CD4-positive, alpha-beta memory T cell (primary cell): ENCODE data around the gene KDM4E. TPM values are rescaled to one million over a fixed set of nuclear protein-coding genes. Genes with fewer than 3 reads are reported as not detected.
"Not testable (repeated sequence)": the region's sequence is repeated elsewhere in the genome, so short reads cannot be mapped to it uniquely, and the experiment has no call there.

ENCODE experiments used
- CTCF ChIA-PET: fragments of 350-600 bp; sonication (Branson Sonifier 250); formaldehyde crosslinking; loops from one replicate; lab custom pipeline; 2021; ENCODE audit warnings: inconsistent platforms; ENCODE audit not compliant: partially characterized antibody; lab: Charles Lee
- POLR2A ChIA-PET: fragments of 350-600 bp; sonication (Branson Sonifier 250); formaldehyde crosslinking; loops from one replicate; lab custom pipeline; 2021; ENCODE audit not compliant: partially characterized antibody; lab: Charles Lee
- DNase-seq, 5 donors: peaks; one replicate each; pipeline versions ENCODE4 v3.0.0 to v3.0.0-alpha.2; 2020 to 2022; ENCODE audit warnings: mixed read lengths in 1 of 5
- H3K27ac ChIP-seq: one replicate; pipeline ENCODE4 v1.7.0; 2013; ENCODE audit warnings: low read depth, low read length
- H3K27me3 ChIP-seq: 2 replicates; pipeline ENCODE4 v1.7.0; 2013; ENCODE audit warnings: mild to moderate bottlenecking, low read length, moderate library complexity; ENCODE audit not compliant: insufficient read depth
- H3K36me3 ChIP-seq: 2 replicates; pipeline ENCODE4 v1.7.0; 2013; ENCODE audit warnings: mild to moderate bottlenecking, low read length, moderate library complexity; ENCODE audit not compliant: insufficient read depth
- H3K4me1 ChIP-seq: 2 replicates; pipeline ENCODE4 v1.7.0; 2013; ENCODE audit warnings: mild to moderate bottlenecking, low read length, moderate library complexity; ENCODE audit not compliant: insufficient read depth
- H3K4me3 ChIP-seq, 2 donors: one replicate each; pipeline ENCODE4 v1.7.0; 2013; ENCODE audit warnings: low read length in 2 of 2, mild to moderate bottlenecking in 1 of 2
- H3K9me3 ChIP-seq, 2 donors: one replicate each; pipeline ENCODE4 v1.7.0; 2013; ENCODE audit warnings: low read length in 2 of 2, control low read depth in 1 of 2; ENCODE audit not compliant: control insufficient read depth in 1 of 2
- H3K27ac Mint-ChIP-seq, 7 donors: one replicate each; pipeline ENCODE4 v1.8.0; 2020 to 2021; ENCODE audit warnings: mixed read lengths in 7 of 7, mild to moderate bottlenecking in 6 of 7, inconsistent platforms in 3 of 7, moderate library complexity in 3 of 7
- H3K27me3 Mint-ChIP-seq, 2 donors: one replicate each; pipeline ENCODE4 v1.8.0; 2020 to 2021; ENCODE audit warnings: mixed read lengths in 2 of 2
- H3K36me3 Mint-ChIP-seq, 2 donors: one replicate each; pipeline ENCODE4 v1.8.0; 2020 to 2021; ENCODE audit warnings: mixed read lengths in 2 of 2, inconsistent platforms in 1 of 2, mild to moderate bottlenecking in 1 of 2
- H3K4me1 Mint-ChIP-seq, 4 donors: one replicate each; pipeline ENCODE4 v1.8.0; 2020 to 2021; ENCODE audit warnings: mixed read lengths in 4 of 4, mild to moderate bottlenecking in 1 of 4
- H3K4me3 Mint-ChIP-seq, 8 donors: one replicate each; pipeline ENCODE4 v1.8.0; 2020 to 2021; ENCODE audit warnings: mixed read lengths in 8 of 8, mild to moderate bottlenecking in 7 of 8, moderate library complexity in 6 of 8, inconsistent platforms in 3 of 8
- H3K9me3 Mint-ChIP-seq, 8 donors: one replicate each; pipeline ENCODE4 v1.8.0; 2020 to 2021; ENCODE audit warnings: mixed read lengths in 8 of 8, mild to moderate bottlenecking in 5 of 8, inconsistent platforms in 3 of 8, moderate library complexity in 1 of 8
- intact Hi-C: fragments of 100-400 bp; cut with micrococcal nuclease; formaldehyde crosslinking; loops from one replicate; pipeline ENCODE4 v1.15.1; 2023
- polyA plus RNA-seq, 2 donors: library from polyadenylated mRNA; unstranded; fragments of 300-500 nt; fragmentation: Illumina TruSeq; gene quantifications; one replicate each; pipeline ENCODE4 v1.2.3, GENCODE V29; 2021
- total RNA-seq, 2 experiments: library from RNA; stranded (reverse); gene quantifications; one replicate each; pipeline ENCODE4 v1.2.3, GENCODE V29; 2021

The KDM4E gene
- total and polyA plus RNA-seq, 4 experiments from 2014 or later, result not detected

- Histone ChIP-seq H3K9me3 (no peaks in the 10 kb centered on the region), H3K4me3 (no peak overlapping the region), H3K36me3 (no peaks in the 10 kb centered on the region), H3K27ac (no peak overlapping the region), H3K27me3 (no peaks in the 10 kb centered on the region), H3K4me1 (no peaks in the 10 kb centered on the region)
- POLR2A ChIA-PET, result no interaction called here
- CTCF ChIA-PET, result interaction anchor here (1.1 kb wide), 1 partner anchor 63 kb away, joined by 4 read pairs; the partner anchor contains the start of gene SRSF8
- no peaks in the 10 kb centered on the region for H3K36me3 Mint-ChIP-seq
- intact Hi-C loops, result no loop called here
- H3K27me3 Mint-ChIP-seq, result peaks cover 5% of the 10 kb centered on the region in 2 donors
- peaks cover 0 to 2% (median 0%) of the 10 kb centered on the region in 8 donors for H3K9me3 Mint-ChIP-seq
- H3K4me3 Mint-ChIP-seq, result no peak overlapping the region
- H3K4me1 Mint-ChIP-seq, result no peaks in the 10 kb centered on the region
- H3K27ac Mint-ChIP-seq, result no peak overlapping the region
- no peak for DNase-seq
Measured at GRCh38 chr11:95003716-95004115, 21.3 kb upstream of the KDM4E start.

- no peak for DNase-seq
- Mint-ChIP-seq H3K36me3 (no peaks in the 10 kb centered on the region), H3K9me3 (peaks cover 0 to 2% (median 0%) of the 10 kb centered on the region in 8 donors), H3K27me3 (peaks cover 5% of the 10 kb centered on the region in 2 donors), H3K27ac (no peak overlapping the region), H3K4me3 (no peak overlapping the region), H3K4me1 (no peaks in the 10 kb centered on the region)
- no peaks in the 10 kb centered on the region for H3K36me3 ChIP-seq
- H3K27me3 ChIP-seq, result no peaks in the 10 kb centered on the region
- H3K4me3 ChIP-seq, result no peak overlapping the region
- intact Hi-C loops, result no loop called here
- no peak overlapping the region for H3K27ac ChIP-seq
- H3K4me1 ChIP-seq, result no peaks in the 10 kb centered on the region
- CTCF ChIA-PET, result no interaction called here
- no peaks in the 10 kb centered on the region for H3K9me3 ChIP-seq
- POLR2A ChIA-PET, result no interaction called here
Measured at GRCh38 chr11:95005642-95006041, 19.4 kb upstream of the KDM4E start.

- H3K4me3 Mint-ChIP-seq, result no peak overlapping the region
- H3K4me3 ChIP-seq, result no peak overlapping the region
- no peaks in the 10 kb centered on the region for H3K9me3 ChIP-seq
- no peaks in the 10 kb centered on the region for H3K4me1 ChIP-seq
- H3K27ac ChIP-seq, result no peak overlapping the region
- ChIA-PET CTCF (no interaction called here), POLR2A (no interaction called here)
- no peaks in the 10 kb centered on the region for H3K36me3 ChIP-seq
- H3K9me3 Mint-ChIP-seq, result peaks cover 0 to 3% (median 0%) of the 10 kb centered on the region in 8 donors
- H3K4me1 Mint-ChIP-seq, result no peaks in the 10 kb centered on the region
- DNase-seq, result no peak
- no peak overlapping the region for H3K27ac Mint-ChIP-seq
- peaks cover 5 to 8% of the 10 kb centered on the region in 2 donors for H3K27me3 Mint-ChIP-seq
- H3K36me3 Mint-ChIP-seq, result no peaks in the 10 kb centered on the region
- intact Hi-C loops, result no loop called here
- no peaks in the 10 kb centered on the region for H3K27me3 ChIP-seq
Measured at GRCh38 chr11:95011376-95011775, 13.7 kb upstream of the KDM4E start.

GRCh38 chr11:95014184-95014821 is 10.8 kb upstream of the KDM4E start:
- no peaks in the 10 kb centered on the region for H3K9me3 ChIP-seq
- H3K36me3 ChIP-seq, result no peaks in the 10 kb centered on the region
- ChIA-PET CTCF (no interaction called here), POLR2A (no interaction called here)
- Mint-ChIP-seq H3K27me3 (peaks cover 3 to 8% of the 10 kb centered on the region in 2 donors), H3K9me3 (peaks cover 0 to 3% (median 0%) of the 10 kb centered on the region in 8 donors), H3K36me3 (no peaks in the 10 kb centered on the region), H3K4me1 (no peaks in the 10 kb centered on the region), H3K27ac (no peak overlapping the region), H3K4me3 (no peak overlapping the region)
- no peaks in the 10 kb centered on the region for H3K4me1 ChIP-seq
- H3K27ac ChIP-seq, result no peak overlapping the region
- intact Hi-C loops, result no loop called here
- no peak overlapping the region for H3K4me3 ChIP-seq
- DNase-seq, result no peak
- no peaks in the 10 kb centered on the region for H3K27me3 ChIP-seq

DNA sequence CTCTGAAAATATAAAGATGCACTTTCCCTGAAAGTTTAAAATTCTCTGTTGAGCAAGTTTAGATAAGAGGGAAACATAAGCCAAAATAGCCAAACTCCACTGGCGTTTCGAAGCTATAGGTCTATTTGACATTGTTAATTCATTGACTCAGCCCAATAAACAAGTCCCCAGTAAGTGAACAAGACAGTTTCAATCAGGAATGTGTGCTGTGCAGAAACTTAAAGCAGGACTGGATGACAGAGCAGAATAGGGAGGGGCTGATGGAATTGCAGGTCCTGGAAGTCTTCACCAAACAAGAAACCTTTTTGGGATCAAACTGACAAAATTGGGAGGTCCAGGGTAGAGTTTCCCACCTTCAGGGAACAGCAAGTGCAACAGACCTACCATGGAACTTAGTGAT is 8.9 kb upstream of the KDM4E start:
- H3K4me3 Mint-ChIP-seq, result peak overlapping the region in 1 of 8 donors; percentile 39
- no peak overlapping the region for H3K27ac ChIP-seq
- H3K4me3 ChIP-seq, result no peak overlapping the region
- H3K27ac Mint-ChIP-seq, result no peak overlapping the region
- H3K4me1 ChIP-seq, result no peaks in the 10 kb centered on the region
- peaks cover 3 to 6% of the 10 kb centered on the region in 2 donors for H3K27me3 Mint-ChIP-seq
- no peaks in the 10 kb centered on the region for H3K27me3 ChIP-seq
- ChIA-PET CTCF (no interaction called here), POLR2A (no interaction called here)
- intact Hi-C loops, result no loop called here
- no peaks in the 10 kb centered on the region for H3K9me3 ChIP-seq
- H3K36me3 ChIP-seq, result no peaks in the 10 kb centered on the region
- DNase-seq, result no peak
- no peaks in the 10 kb centered on the region for H3K36me3 Mint-ChIP-seq
- peaks cover 0 to 3% (median 0%) of the 10 kb centered on the region in 8 donors for H3K9me3 Mint-ChIP-seq
- no peaks in the 10 kb centered on the region for H3K4me1 Mint-ChIP-seq

GRCh38 chr11:95021468-95021867 is 3.6 kb upstream of the KDM4E start:
- H3K36me3 Mint-ChIP-seq, CTCF ChIA-PET, H3K27me3 Mint-ChIP-seq, H3K9me3 Mint-ChIP-seq, H3K27ac ChIP-seq, H3K27ac Mint-ChIP-seq, intact Hi-C loops, H3K9me3 ChIP-seq, H3K27me3 ChIP-seq, H3K4me3 Mint-ChIP-seq, H3K36me3 ChIP-seq, DNase-seq, H3K4me3 ChIP-seq, H3K4me1 ChIP-seq, POLR2A ChIA-PET, H3K4me1 Mint-ChIP-seq: not testable (repeated sequence)

- DNase-seq, H3K9me3 ChIP-seq, CTCF ChIA-PET, H3K27ac ChIP-seq, H3K27me3 Mint-ChIP-seq, H3K4me1 ChIP-seq, POLR2A ChIA-PET, H3K36me3 Mint-ChIP-seq, H3K4me3 ChIP-seq, H3K27ac Mint-ChIP-seq, H3K36me3 ChIP-seq, H3K9me3 Mint-ChIP-seq, H3K4me3 Mint-ChIP-seq, H3K27me3 ChIP-seq, H3K4me1 Mint-ChIP-seq, intact Hi-C loops: not testable (repeated sequence)
Measured at GRCh38 chr11:95025594-95025993, 536 bp downstream of the KDM4E start.
